Activated effector memory CD4-positive, alpha-beta T cell treated with Interleukin-2 at 50 U/mL for 16 hours (primary cell): ENCODE data around the gene TMEM125.

Experiments
- DNase-seq: peaks from one replicate; pipeline ENCODE4 v3.0.0-alpha.2; 2020

The TMEM125 gene

GRCh38 chr1:43274804-43275180 lies 5.0 kb downstream of the TMEM125 start:
- no peak for DNase-seq

DNA sequence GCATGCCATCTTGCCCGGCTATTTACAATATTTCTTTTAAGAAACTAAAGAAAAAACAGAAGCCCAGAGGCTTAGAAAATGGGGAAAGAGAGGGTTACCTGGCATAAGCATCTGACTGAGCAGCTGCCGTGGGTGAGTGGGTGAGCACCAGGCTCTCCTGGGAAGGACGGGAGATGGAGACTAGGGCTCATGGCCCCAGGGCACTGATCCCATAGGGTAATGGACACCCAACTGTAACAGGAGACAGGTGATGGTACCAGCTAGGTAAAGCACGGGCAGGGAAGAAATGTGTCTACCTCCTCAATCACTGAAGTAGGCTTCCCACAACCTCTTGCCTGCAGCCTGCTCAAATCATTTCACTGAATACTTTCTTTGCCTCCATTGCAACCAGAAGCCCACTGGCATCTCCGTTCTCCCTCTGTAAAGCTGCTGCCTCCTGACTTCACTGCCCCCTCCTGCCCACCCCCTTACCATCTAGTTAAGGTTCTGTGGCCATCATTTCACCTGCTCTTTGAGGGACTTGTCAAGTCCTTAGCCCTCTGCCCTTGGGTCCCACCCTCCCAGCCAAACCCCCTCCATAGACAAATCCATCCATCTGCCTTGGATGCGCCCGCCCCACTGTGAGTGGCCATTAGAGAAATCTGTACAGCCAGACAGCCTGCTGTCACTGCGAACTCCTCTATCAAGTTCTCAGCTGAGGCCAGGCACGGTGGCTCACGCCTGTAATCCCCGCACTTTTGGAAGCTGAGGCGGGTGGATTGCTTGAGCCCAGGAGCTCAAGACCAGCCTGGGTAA lies 6.2 kb downstream of the TMEM125 start:
- DNase-seq = no peak

DNA sequence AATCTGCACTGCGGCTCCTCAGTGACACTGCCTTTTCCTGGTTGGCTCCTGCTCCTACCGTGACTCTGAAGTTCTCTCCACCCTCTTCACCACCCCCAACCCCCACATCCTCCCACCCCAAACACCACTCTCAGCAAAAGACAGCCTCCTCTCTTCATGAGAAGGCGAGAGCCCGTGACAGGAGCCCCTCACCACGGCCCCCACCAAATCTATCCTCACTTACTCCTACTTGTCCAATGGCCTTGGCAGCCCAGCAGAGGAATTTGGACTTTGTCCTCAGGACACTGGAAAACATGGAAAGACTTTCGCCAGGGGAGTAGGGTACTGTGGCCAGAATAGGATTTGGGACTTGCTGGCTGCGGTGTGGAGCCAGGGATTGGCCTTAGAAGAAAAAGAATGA lies 6.9 kb downstream of the TMEM125 start:
- no peak for DNase-seq

DNA sequence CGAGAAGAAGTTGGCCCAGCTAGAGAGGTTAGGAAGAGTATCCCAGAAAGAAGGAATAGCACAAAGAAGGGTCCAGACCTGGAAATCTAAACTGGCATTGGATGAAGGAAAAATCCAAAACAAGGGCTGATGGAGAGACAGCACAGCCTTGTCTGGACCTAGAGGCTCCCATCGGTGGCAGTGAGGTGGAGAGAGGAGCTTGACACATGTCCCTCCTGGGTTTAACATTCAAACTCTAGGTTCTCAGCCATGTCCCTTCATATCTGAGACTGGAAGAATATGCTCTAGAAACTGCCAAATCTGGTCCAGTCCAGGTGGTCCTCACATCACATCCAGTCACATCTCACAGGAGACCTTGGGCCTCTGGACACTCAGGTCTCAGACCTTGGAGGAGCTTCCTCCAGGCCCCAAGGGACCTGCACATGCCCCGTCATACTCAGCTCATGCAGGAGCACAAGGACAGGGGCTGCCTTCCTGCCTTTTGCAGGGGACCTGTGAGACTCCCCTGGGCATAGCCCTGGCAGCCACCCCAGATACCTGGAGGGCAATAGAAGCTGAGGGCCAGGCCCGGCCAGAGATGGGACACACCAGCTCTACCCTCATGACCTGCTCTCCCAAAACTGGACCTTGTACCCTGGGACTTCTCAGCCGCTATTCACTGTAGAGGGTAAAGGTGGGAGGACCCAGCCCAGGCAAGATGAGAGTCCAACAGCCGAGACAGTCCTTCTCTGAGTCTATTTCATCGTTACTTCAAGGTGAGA lies 7.5 kb downstream of the TMEM125 start:
- DNase-seq = no peak

GRCh38 chr1:43279161-43279560 lies 9.4 kb downstream of the TMEM125 start:
- DNase-seq = no peak

DNA sequence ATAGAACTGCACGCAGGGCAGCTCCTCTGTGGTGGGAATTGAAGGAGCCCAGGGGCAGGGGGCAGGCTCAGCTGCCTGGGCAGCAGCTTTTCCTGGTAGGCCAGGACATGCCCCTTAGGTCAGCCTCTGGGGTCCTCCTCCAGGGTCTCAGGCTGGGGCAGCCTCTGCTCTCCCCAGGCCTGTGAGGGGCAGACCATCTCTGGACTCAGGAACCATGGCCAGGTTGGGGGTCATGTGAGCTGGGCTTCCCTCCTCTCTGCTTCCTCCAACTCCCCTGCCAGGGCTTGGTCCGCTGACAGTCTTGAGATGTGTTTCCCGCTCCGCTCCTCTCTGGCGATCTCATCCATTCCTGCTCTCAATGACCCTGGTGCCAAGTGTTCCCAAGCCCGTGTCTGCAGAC lies 9.9 kb downstream of the TMEM125 start:
- no peak for DNase-seq

DNA sequence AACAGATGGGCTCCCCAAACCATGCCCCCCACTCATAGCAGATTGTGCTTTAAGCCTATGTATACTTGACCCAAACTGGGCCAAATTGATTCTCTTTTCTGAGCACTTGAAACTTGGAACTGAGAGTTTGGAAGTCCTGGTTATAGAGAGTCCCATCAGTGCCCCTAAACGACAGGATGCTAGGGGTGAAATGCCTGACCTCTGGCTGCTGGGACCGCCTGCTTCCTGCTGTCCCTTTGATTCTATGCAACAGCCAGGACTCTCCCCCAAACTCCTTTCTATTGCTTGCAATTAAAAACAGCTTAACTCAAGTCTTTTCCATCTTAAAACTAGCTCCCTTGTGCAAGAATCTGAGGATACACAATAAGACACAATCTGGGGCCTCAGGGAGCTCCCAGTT lies 10.9 kb downstream of the TMEM125 start:
- DNase-seq = no peak

- DNase-seq = no peak
Measured at GRCh38 chr1:43282220-43283195, 12.7 kb downstream of the TMEM125 start.

- no peak for DNase-seq
Measured at GRCh38 chr1:43284065-43284464, 14.3 kb downstream of the TMEM125 start.

DNA sequence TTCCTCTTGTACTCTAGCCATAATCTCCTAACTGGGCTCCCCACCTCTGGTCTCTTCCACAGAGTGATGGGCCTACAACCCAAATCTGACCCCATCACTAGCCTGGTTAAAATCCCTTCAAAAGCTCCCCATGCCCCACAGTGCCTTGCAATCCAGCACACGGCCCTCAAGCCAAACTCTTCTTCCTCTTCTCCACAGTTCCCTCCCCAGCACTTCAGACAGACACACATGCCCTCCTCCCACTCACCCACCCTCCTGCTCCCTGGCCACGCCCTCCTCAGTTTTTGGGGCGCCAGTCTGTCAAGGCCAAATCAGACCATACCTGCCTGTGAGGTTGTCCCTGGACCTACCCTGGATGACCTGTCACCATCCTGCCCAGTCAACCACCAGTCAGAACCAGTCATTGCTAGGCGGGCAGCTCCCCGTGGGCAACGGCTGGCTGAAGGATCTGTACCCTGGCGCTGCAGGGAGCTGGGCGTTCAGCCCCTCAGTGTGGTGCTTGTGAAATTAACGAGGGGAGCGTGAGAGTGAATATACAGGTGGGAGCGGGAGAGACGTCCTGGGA lies 14.8 kb downstream of the TMEM125 start:
- no peak for DNase-seq

GRCh38 chr1:43285269-43285990 lies 15.6 kb downstream of the TMEM125 start, which contains the start of gene C1orf210:
Gene C1orf210, minus strand, starts transcription at chr1:43285581. Its CDS starts 2,311 bp downstream, at chr1:43283270.
- no peak for DNase-seq

GRCh38 chr1:43286115-43286514 lies 16.3 kb downstream of the TMEM125 start:
- no peak for DNase-seq

DNA sequence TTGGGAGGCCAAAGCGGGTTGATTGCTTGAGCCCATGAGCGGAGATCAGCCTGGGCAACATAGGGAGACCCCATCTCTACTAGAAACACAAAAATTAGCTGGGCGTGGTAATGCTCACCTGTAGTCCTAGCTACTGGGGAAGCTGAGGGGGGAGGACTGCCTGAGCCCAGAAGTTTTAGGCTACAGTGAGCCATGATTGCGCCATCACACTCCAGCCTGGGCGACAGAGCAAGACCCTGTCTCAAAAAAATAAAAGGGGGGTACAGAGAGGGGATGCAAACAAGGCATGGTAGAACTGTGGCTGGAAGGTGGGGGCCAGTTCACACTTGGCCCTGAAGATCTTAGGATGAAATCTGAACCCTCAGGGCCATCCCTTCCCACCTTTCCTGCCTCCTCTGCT lies 16.8 kb downstream of the TMEM125 start:
- DNase-seq = no peak

GRCh38 chr1:43288058-43288784 lies 18.4 kb downstream of the TMEM125 start:
- no peak for DNase-seq

- no peak for DNase-seq
Measured at GRCh38 chr1:43288785-43289706, 19.3 kb downstream of the TMEM125 start.

GRCh38 chr1:43292216-43292615 lies 22.4 kb downstream of the TMEM125 start:
- no peak for DNase-seq

DNA sequence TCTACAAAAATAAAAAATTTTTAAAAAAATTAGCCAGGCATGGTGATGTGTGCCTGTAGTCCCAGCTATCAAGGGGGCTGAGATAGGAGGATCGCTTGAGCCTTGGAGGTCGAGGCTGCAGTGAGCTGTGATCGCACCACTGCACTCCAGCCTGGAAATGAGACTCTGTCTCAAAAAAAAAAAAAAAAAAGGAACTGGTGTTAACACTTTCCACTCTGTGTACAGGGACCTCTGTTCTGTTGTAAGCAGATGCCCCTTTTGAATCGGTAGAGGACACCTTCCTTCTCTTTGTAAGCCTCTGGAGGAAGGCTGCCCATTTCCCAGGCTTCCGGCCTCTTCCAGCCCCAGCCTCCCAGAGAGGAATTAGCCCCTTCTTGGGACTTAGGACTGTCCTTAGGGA lies 22.9 kb downstream of the TMEM125 start:
- no peak for DNase-seq

- no peak for DNase-seq
Measured at GRCh38 chr1:43293176-43293575, 23.4 kb downstream of the TMEM125 start.

DNA sequence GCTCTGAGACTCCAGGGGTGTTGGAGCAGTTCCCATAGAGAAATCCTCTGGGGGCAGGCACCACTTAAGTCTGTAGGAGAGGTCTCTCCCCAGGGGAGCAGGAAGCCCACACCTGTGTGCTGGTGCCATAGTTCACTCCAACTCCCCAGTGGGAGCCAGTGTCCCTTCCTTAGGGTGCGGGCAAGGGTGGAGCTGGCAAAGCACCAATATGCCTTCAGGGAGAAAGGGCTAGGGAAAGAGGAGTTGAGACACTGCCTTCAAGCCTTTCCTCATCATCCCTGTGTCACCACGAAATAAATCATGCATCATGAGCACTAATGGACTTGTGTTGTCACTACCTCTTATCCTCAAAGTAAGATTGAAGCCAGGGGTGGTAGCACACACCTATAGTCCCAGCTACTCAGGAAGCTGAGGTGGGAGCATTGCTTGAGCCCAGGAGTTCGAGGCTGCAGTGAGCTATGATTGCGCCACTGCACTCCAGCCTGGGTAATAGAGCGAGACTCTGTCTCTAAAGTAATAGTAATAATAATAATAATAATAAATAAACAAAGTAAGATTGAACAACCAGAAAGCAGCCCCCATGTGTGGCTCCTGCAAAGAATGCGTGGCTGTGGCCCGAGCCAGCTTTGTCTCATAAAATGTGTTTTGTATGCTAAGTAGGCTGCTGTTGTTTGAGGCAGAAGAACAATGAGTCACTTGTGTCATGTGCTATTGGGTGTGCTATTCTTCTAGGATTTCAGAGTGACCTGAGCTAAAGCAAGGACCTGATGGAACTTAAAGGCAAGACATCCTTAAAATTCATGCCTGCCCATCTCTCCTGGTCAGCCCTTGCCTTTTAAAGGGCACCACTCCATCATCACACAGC lies 24.3 kb downstream of the TMEM125 start:
- DNase-seq = no peak
